MM.1S (cell line): ENCODE results near the gene MARF1.

Experiments used
- CTCF ChIP-seq: fragments of 300-600 bp; sonication (generic); IDR thresholded peaks from 2 replicates; pipeline ENCODE4 v1.5.1; 2016; ENCODE audit warnings: antibody characterized with exemption, low read length, mixed read lengths
- EZH2 ChIP-seq: fragments of 300-600 bp; sonication (generic); optimal IDR thresholded peaks from 2 replicates; pipeline ENCODE3; 2017; ENCODE audit warnings: low read depth, mild to moderate bottlenecking, antibody characterized with exemption, low read length, mixed read lengths
- EZH2phosphoT487 ChIP-seq: fragments of 300-600 bp; sonication (generic); IDR thresholded peaks from 2 replicates; pipeline ENCODE4 v1.6.1; 2018; ENCODE audit warnings: antibody characterized with exemption, low read length

GRCh38 chr16:15682105-15682570 lies 39.2 kb upstream of the MARF1 start:
- TF ChIP-seq CTCF (peak; percentile 40), EZH2phosphoT487 (no peak), EZH2 (no peak)
